B cell (primary cell): Measurements from ENCODE around the gene TMEM143. TPM values are rescaled to one million over a fixed set of nuclear protein-coding genes. Genes with fewer than 3 reads are reported as not detected.
A peak's percentile ranks its signal among the peaks of the same experiment; 100 is the strongest.

ENCODE experiments used
- ATAC-seq: fragments of 200-7000 bp; cut with Tn5 transposase; one replicate; pipeline ENCODE4 v1.10.0; 2021; ENCODE audit warnings: low read depth, mild to moderate bottlenecking, moderate number of reproducible peaks, moderate library complexity
- CTCF ChIA-PET: fragments of 350-600 bp; sonication (Branson Sonifier 250); formaldehyde crosslinking; loops from one replicate; lab custom pipeline; 2021; ENCODE audit warnings: antibody characterized with exemption, inconsistent platforms; lab: Charles Lee
- POLR2A ChIA-PET: fragments of 350-600 bp; sonication (Branson Sonifier 250); formaldehyde crosslinking; loops from one replicate; lab custom pipeline; 2021; ENCODE audit warnings: antibody characterized with exemption; lab: Charles Lee
- DNase-seq: peaks from one replicate; pipeline ENCODE4 v3.0.0; 2013
- H2AFZ ChIP-seq: 2 replicates; pipeline ENCODE4 v1.6.1; 2012; ENCODE audit warnings: mild to moderate bottlenecking, low read depth, low read length; ENCODE audit not compliant: insufficient read depth, poor library complexity, severe bottlenecking
- H3K27ac ChIP-seq, 2 donors: 1 replicate in 1 of 2; 2 replicates in 1 of 2; pipeline ENCODE4 v1.5.1; 2012 to 2013; ENCODE audit warnings: low read length in 2 of 2, mild to moderate bottlenecking in 2 of 2, moderate library complexity in 1 of 2
- H3K27me3 ChIP-seq, 4 experiments: fragments of 200-600 bp in 1 of 4; sonication (generic) in 1 of 4; replicated peaks in 1 of 4; 1 replicate in 2 of 4; 2 replicates in 2 of 4; pipeline versions ENCODE4 v1.6.1 to v1.7.0; 2013 to 2016; ENCODE audit warnings: low read length in 3 of 4, mild to moderate bottlenecking in 2 of 4, mixed read lengths in 1 of 4, moderate library complexity in 1 of 4; ENCODE audit not compliant: insufficient read depth in 4 of 4, control insufficient read depth in 3 of 4; ENCODE audit errors: control extremely low read depth in 1 of 4
- H3K36me3 ChIP-seq, 2 experiments: replicated peaks in 1 of 2; 1 replicate in 1 of 2; 2 replicates in 1 of 2; pipeline versions ENCODE4 v1.6.1 to v1.7.1; 2013; ENCODE audit warnings: low read length in 1 of 2; ENCODE audit not compliant: insufficient read depth in 2 of 2, control insufficient read depth in 1 of 2; ENCODE audit errors: control extremely low read depth in 1 of 2, extremely low read depth in 1 of 2
- H3K4me1 ChIP-seq, 2 donors: fragments of 200-600 bp in 1 of 2; sonication (generic) in 1 of 2; 1 replicate in 1 of 2; 2 replicates in 1 of 2; pipeline versions ENCODE4 v1.5.1 to v1.6.1; 2013 to 2017; ENCODE audit warnings: low read length in 2 of 2; ENCODE audit not compliant: control insufficient read depth in 2 of 2, insufficient read depth in 2 of 2
- H3K4me2 ChIP-seq: replicated peaks from 2 replicates; pipeline ENCODE3; 2012; ENCODE audit warnings: mild to moderate bottlenecking, low read depth, low read length; ENCODE audit not compliant: poor library complexity, severe bottlenecking
- H3K4me3 ChIP-seq, 5 experiments: fragments of 200-600 bp in 1 of 5; sonication (generic) in 1 of 5; 1 replicate in 3 of 5; 2 replicates in 2 of 5; pipeline versions ENCODE4 v1.5.1 to v1.7.0; 2011 to 2016; ENCODE audit warnings: low read length in 4 of 5, mild to moderate bottlenecking in 4 of 5, low read depth in 2 of 5, control low read depth in 1 of 5, moderate library complexity in 1 of 5; ENCODE audit not compliant: insufficient read depth in 1 of 5; ENCODE audit errors: control extremely low read depth in 1 of 5, extremely low read depth in 1 of 5
- H3K79me2 ChIP-seq: fragments of 200-600 bp; sonication (generic); one replicate; pipeline ENCODE4 v1.6.0; 2016; ENCODE audit warnings: low read length; ENCODE audit not compliant: control insufficient read depth, insufficient read depth
- H3K9ac ChIP-seq: fragments of 200-600 bp; sonication (generic); 2 replicates; pipeline ENCODE4 v1.6.1; 2017; ENCODE audit warnings: mild to moderate bottlenecking, low read length, moderate library complexity
- H3K9me3 ChIP-seq, 3 donors: one replicate each; pipeline versions ENCODE4 v1.6.1 to v1.7.1; 2013; ENCODE audit warnings: low read length in 2 of 3; ENCODE audit not compliant: control insufficient read depth in 2 of 3, insufficient read depth in 1 of 3; ENCODE audit errors: control extremely low read depth in 1 of 3
- H4K20me1 ChIP-seq: 2 replicates; pipeline ENCODE4 v1.6.0; 2012; ENCODE audit warnings: mild to moderate bottlenecking, low read length; ENCODE audit not compliant: insufficient read depth, control insufficient read depth, poor library complexity, severe bottlenecking
- H3K27ac Mint-ChIP-seq: one replicate; pipeline ENCODE4 v1.8.0; 2021; ENCODE audit warnings: mixed read lengths
- H3K27me3 Mint-ChIP-seq: one replicate; pipeline ENCODE4 v1.8.0; 2021; ENCODE audit warnings: mixed read lengths
- H3K4me1 Mint-ChIP-seq: one replicate; pipeline ENCODE4 v1.8.0; 2021; ENCODE audit warnings: mixed read lengths
- H3K4me3 Mint-ChIP-seq: one replicate; pipeline ENCODE4 v1.8.0; 2021; ENCODE audit warnings: mixed read lengths
- H3K9me3 Mint-ChIP-seq: one replicate; pipeline ENCODE4 v1.8.0; 2022; ENCODE audit warnings: mixed read lengths; ENCODE audit not compliant: insufficient read depth
- EZH2 ChIP-seq: IDR thresholded peaks from 2 replicates; pipeline ENCODE4 v1.6.1; 2012; ENCODE audit warnings: borderline replicate concordance, low read depth, mild to moderate bottlenecking, moderate library complexity, low read length; ENCODE audit not compliant: insufficient read depth, poor library complexity, severe bottlenecking
- WGBS: methylation state at CpG from one replicate; pipeline ENCODE4 v1.1.5; 2013; ENCODE audit warnings: missing lambda C conversion rate; ENCODE audit not compliant: insufficient coverage; 5-methylcytosine and 5-hydroxymethylcytosine counted together
- intact Hi-C: fragments of 100-400 bp; cut with micrococcal nuclease; formaldehyde crosslinking; loops from one replicate; pipeline ENCODE4 v1.10.0; 2022
- polyA plus RNA-seq: library from polyadenylated mRNA; depleted of rRNA; stranded (reverse); fragments of >200 nt; gene quantifications from 2 replicates; pipeline ENCODE4 v1.2.3, GENCODE V29; 2012
- total RNA-seq, 2 donors: library from RNA; stranded (reverse); fragments of 120-200 nt in 1 of 2; gene quantifications; 1 replicate in 1 of 2; 2 replicates in 1 of 2; pipeline versions ENCODE4 v1.2.3 to v1.2.4, GENCODE V29; 2013 to 2022
- TF ChIP-seq, protein P1 (sequence below): fragments of 200-600 bp; IDR thresholded peaks from one replicate; pipeline ENCODE4 v1.8.0; 2022; ENCODE audit warnings: antibody characterized with exemption, mild to moderate bottlenecking

Gene TMEM143
- total and polyA plus RNA-seq, 2 donors (not counting 1 experiment from before 2014, with no cell fraction given) = 30.0 to 34.3 TPM

DNA sequence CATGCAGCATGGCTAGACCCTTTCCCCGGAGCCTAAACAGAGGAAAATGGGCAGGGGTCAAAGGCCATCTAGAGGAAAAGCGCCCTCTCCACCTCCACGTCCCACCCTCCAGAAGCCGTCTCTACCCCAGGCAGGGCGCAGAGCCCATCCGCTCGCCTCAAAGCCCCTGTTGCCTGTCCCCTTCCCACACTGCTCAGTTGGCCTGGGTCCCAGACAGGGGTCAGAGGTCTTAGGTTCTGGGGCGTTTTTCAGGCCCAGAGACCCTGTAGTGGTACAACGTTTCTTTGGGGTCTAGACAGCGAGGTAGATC, 285 bp downstream of the TMEM143 start:
- CTCF ChIA-PET = interaction anchor here (0.8 to 2.5 kb wide), 10 partner anchors 28 to 245 kb away, joined by 3 to 21 read pairs (median 6); partner anchors contain the start of gene KDELR1
- ATAC-seq (peak; percentile 2), DNase-seq (no peak)
- H2AFZ ChIP-seq = peak overlapping the region; percentile 95
- H3K4me1 ChIP-seq = peaks cover 5 to 20% of the 10 kb centered on the region in 2 donors
- H3K27me3 Mint-ChIP-seq = no peaks in the 10 kb centered on the region
- POLR2A ChIA-PET = interaction anchor here (0.6 to 1.7 kb wide), 13 partner anchors 27 to 1277 kb away, joined by 3 to 16 read pairs (median 4); partner anchors contain the start of genes EMP3, GRIN2D, KDELR1 and RPL18
- no peaks in the 10 kb centered on the region for H3K9me3 ChIP-seq
- no peaks in the 10 kb centered on the region for H3K9me3 Mint-ChIP-seq
- no peaks in the 10 kb centered on the region for H3K79me2 ChIP-seq
- H3K4me3 ChIP-seq = peak overlapping the region; percentile 76 to 91 (median 85)
- intact Hi-C loops = loop anchor here (5.0 kb wide), 3 partner anchors 149 to 1761 kb away; partner anchors contain the start of genes CALM3 and LMTK3
- H3K36me3 ChIP-seq = peaks cover 0 to 3% of the 10 kb centered on the region in 2 experiments
- H4K20me1 ChIP-seq = no peaks in the 10 kb centered on the region
- H3K9ac ChIP-seq = peak overlapping the region; percentile 85
- TF ChIP-seq, protein P1, sequence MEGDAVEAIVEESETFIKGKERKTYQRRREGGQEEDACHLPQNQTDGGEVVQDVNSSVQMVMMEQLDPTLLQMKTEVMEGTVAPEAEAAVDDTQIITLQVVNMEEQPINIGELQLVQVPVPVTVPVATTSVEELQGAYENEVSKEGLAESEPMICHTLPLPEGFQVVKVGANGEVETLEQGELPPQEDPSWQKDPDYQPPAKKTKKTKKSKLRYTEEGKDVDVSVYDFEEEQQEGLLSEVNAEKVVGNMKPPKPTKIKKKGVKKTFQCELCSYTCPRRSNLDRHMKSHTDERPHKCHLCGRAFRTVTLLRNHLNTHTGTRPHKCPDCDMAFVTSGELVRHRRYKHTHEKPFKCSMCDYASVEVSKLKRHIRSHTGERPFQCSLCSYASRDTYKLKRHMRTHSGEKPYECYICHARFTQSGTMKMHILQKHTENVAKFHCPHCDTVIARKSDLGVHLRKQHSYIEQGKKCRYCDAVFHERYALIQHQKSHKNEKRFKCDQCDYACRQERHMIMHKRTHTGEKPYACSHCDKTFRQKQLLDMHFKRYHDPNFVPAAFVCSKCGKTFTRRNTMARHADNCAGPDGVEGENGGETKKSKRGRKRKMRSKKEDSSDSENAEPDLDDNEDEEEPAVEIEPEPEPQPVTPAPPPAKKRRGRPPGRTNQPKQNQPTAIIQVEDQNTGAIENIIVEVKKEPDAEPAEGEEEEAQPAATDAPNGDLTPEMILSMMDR = no peak
- no peak for TF ChIP-seq EZH2
- H3K4me3 Mint-ChIP-seq = peak overlapping the region; percentile 95
- 20% methylated on average over 10 of the region's 10 CpGs for WGBS
- H3K27ac ChIP-seq = peak overlapping the region; percentile 82 to 91
- peak overlapping the region; percentile 97 for H3K27ac Mint-ChIP-seq
- peaks cover 15% of the 10 kb centered on the region for H3K4me1 Mint-ChIP-seq
- peak overlapping the region; percentile 97 for H3K4me2 ChIP-seq
- H3K27me3 ChIP-seq = no peaks in the 10 kb centered on the region
